Uterus (tissue), 2 donors: Measurements from ENCODE around the gene SYCP2L.

Source experiments
- CTCF ChIP-seq, 4 experiments: fragments of 200-600 bp in 2 of 4; fragments of 450-650 bp in 2 of 4; sonication (generic) in 2 of 4; IDR thresholded peaks; one replicate each; pipeline ENCODE4 v1.5.1; 2016 to 2019; ENCODE audit warnings: antibody characterized with exemption in 4 of 4, mild to moderate bottlenecking in 2 of 4, moderate library complexity in 1 of 4
- POLR2A ChIP-seq, 2 donors: fragments of 450-650 bp; IDR thresholded peaks; one replicate each; pipeline ENCODE4 v1.6.1; 2016; ENCODE audit warnings: antibody characterized with exemption in 2 of 2, mild to moderate bottlenecking in 1 of 2, moderate library complexity in 1 of 2

GRCh38 chr6:10873374-10873773 is 13.5 kb upstream of the SYCP2L start:
- TF ChIP-seq CTCF (IDR thresholded peaks at IDR 0.05), result no peak
- TF ChIP-seq POLR2A (IDR thresholded peaks at IDR 0.05), result no peak
